GM12891 (cell line): Measurements from ENCODE around the gene SOAT2.

Source experiments
- POLR2A ChIP-seq: IDR thresholded peaks from 2 replicates; pipeline ENCODE4 v1.6.1; 2011; ENCODE audit warnings: low read depth, low read length, control low read depth
- POLR2AphosphoS5 ChIP-seq: IDR thresholded peaks from 2 replicates; pipeline ENCODE4 v1.6.1; 2011; ENCODE audit warnings: low read depth, low read length, control low read depth
- SPI1 ChIP-seq: IDR thresholded peaks from 2 replicates; pipeline ENCODE4 v1.6.1; 2011; ENCODE audit warnings: low read depth, low read length, control low read depth
- TAF1 ChIP-seq: IDR thresholded peaks from 2 replicates; pipeline ENCODE4 v1.6.1; 2011; ENCODE audit warnings: low read depth, low read length, control low read depth

DNA sequence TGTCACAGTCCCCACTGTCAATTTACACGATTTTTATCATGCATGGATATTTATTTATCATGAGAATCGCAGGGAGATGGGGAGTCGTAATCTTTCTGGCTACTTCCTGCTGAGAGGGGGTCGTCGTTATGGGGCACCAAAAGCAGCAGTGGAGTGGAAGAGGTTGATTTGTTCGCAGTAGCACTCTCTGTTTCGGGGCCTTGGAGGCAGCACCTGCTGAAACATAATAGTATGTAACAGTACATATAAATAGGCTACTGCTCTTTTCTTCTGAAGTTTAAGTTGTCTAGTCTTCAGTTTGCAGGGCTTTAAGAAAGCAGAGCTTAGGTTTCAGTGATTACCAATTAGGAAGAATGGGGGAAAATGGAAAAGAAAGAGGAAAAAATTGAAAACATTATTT is 3.8 kb downstream of the SOAT2 start:
- TF ChIP-seq POLR2AphosphoS5 (no peak), POLR2A (no peak), TAF1 (no peak), SPI1 (no peak)
